HG02623 (cell line): ENCODE measurements around the gene VPS37C.
"Not testable (repeated sequence)": the region's sequence is repeated elsewhere in the genome, so short reads cannot be mapped to it uniquely, and the experiment has no call there.

Source experiments
- ATAC-seq: cut with Tn5 transposase; IDR thresholded peaks from one replicate; pipeline ENCODE4 v1.9.1; 2021; ENCODE audit warnings: moderate library complexity; ENCODE audit not compliant: unreplicated experiment

The VPS37C gene

GRCh38 chr11:61176446-61176845, 15.2 kb upstream of the VPS37C start:
- ATAC-seq, result no peak

- no peak for ATAC-seq
Observed at GRCh38 chr11:61174949-61175348, 13.7 kb upstream of the VPS37C start.

GRCh38 chr11:61174273-61174672, 13.0 kb upstream of the VPS37C start:
- no peak for ATAC-seq

- no peak for ATAC-seq
Observed at GRCh38 chr11:61173456-61173855, 12.2 kb upstream of the VPS37C start.

- ATAC-seq, result no peak
Observed at GRCh38 chr11:61172888-61173287, 11.7 kb upstream of the VPS37C start.

- ATAC-seq, result no peak
Observed at GRCh38 chr11:61172356-61172755, 11.1 kb upstream of the VPS37C start.

GRCh38 chr11:61171907-61172306, 10.7 kb upstream of the VPS37C start:
- no peak for ATAC-seq

GRCh38 chr11:61170566-61170965, 9.3 kb upstream of the VPS37C start:
- no peak for ATAC-seq

- no peak for ATAC-seq
Observed at GRCh38 chr11:61168800-61169199, 7.6 kb upstream of the VPS37C start.

- ATAC-seq, result no peak
Observed at GRCh38 chr11:61168042-61168688, 6.9 kb upstream of the VPS37C start.

GRCh38 chr11:61166331-61166730, 5.1 kb upstream of the VPS37C start:
- not testable (repeated sequence) for ATAC-seq

- ATAC-seq, result not testable (repeated sequence)
Observed at GRCh38 chr11:61165785-61166184, 4.6 kb upstream of the VPS37C start.

- ATAC-seq, result no peak
Observed at GRCh38 chr11:61164606-61165424, 3.6 kb upstream of the VPS37C start.

GRCh38 chr11:61163714-61164605, 2.7 kb upstream of the VPS37C start:
- ATAC-seq, result no peak

GRCh38 chr11:61163021-61163420, 1.8 kb upstream of the VPS37C start:
- ATAC-seq, result no peak

GRCh38 chr11:61162092-61162941, 1.1 kb upstream of the VPS37C start:
- ATAC-seq, result no peak

GRCh38 chr11:61160487-61161189, 588 bp downstream of the VPS37C start:
- no peak for ATAC-seq

- no peak for ATAC-seq
Observed at GRCh38 chr11:61158691-61159381, 2.4 kb downstream of the VPS37C start.

- ATAC-seq, result no peak
Observed at GRCh38 chr11:61157743-61158142, 3.5 kb downstream of the VPS37C start.
